Ovary (tissue), 9 donors: Measurements from ENCODE around the gene TBL1XR1. TPM values are rescaled to one million over a fixed set of nuclear protein-coding genes. Genes with fewer than 3 reads are reported as not detected.

Experiments used
- DNase-seq, 5 donors: peaks; one replicate each; pipeline ENCODE4 v3.0.0-alpha.2; 2019 to 2020
- H3K27ac ChIP-seq, 2 donors: fragments of 200-600 bp; one replicate each; pipeline versions ENCODE4 v1.5.1 to v1.8.0; 2019 to 2022
- H3K27me3 ChIP-seq: fragments of 200-600 bp; one replicate; pipeline ENCODE4 v1.8.0; 2022
- H3K36me3 ChIP-seq: fragments of 200-600 bp; sonication (generic); one replicate; pipeline ENCODE4 v1.5.1; 2019
- H3K4me1 ChIP-seq: one replicate; pipeline ENCODE4 v1.8.1; 2013; ENCODE audit warnings: mild to moderate bottlenecking, moderate library complexity; ENCODE audit not compliant: insufficient read depth
- H3K4me3 ChIP-seq: fragments of 200-600 bp; sonication (generic); one replicate; pipeline ENCODE4 v1.5.1; 2017
- H3K9me3 ChIP-seq, 2 donors: fragments of 200-600 bp in 1 of 2; sonication (generic) in 1 of 2; one replicate each; pipeline versions ENCODE4 v1.5.1 to v1.8.1; 2013 to 2019; ENCODE audit warnings: mild to moderate bottlenecking in 1 of 2, moderate library complexity in 1 of 2
- CTCF ChIP-seq, 3 donors: fragments of 450-650 bp in 2 of 3; fragments of 200-600 bp in 1 of 3; IDR thresholded peaks; one replicate each; pipeline versions ENCODE4 v1.5.1 to v1.8.0; 2016 to 2022; ENCODE audit warnings: antibody characterized with exemption in 3 of 3, mild to moderate bottlenecking in 1 of 3
- EP300 ChIP-seq: sonication (generic); formaldehyde crosslinking; IDR thresholded peaks from one replicate; pipeline ENCODE4 v1.6.1; 2017; ENCODE audit warnings: antibody characterized with exemption
- POLR2A ChIP-seq: fragments of 450-650 bp; IDR thresholded peaks from one replicate; pipeline ENCODE4 v1.6.1; 2017; ENCODE audit warnings: antibody characterized with exemption, mild to moderate bottlenecking, moderate library complexity
- WGBS, 3 donors: extraction: QIAGEN DNeasy Blood & Tissue Kit in 1 of 3; methylation state at CpG; one replicate each; pipeline versions ENCODE4 v1.1.5 to v1.1.7; 2013 to 2017; 5-methylcytosine and 5-hydroxymethylcytosine counted together
- intact Hi-C, 4 donors: fragments of 100-400 bp; cut with DNase I; formaldehyde crosslinking; loops; one replicate each; pipeline versions ENCODE4 v1.11.0 to v1.15.1; 2022 to 2023
- polyA plus RNA-seq, 2 donors: library from polyadenylated mRNA; stranded (reverse); fragments of 200-250 nt in 1 of 2; fragments of 350-450 nt in 1 of 2; fragmentation: Illumina TruSeq in 1 of 2; extraction: RNeasy Lipid Tissue Mini Kit (QIAGEN cat#74804) in 1 of 2; gene quantifications; one replicate each; pipeline ENCODE4 v1.2.3, GENCODE V29; 2013 to 2014
- total RNA-seq, 7 donors: library from RNA; depleted of rRNA in 2 of 7; stranded (reverse); fragments of >200 nt in 2 of 7; fragmentation: NEBNext Ultra II Directional in 3 of 7; extraction: Animal tissue kit (Norgen Biotek cat#: 25700) in 3 of 7; gene quantifications; one replicate each; pipeline versions ENCODE4 v1.1.0 to v1.2.4, GENCODE V29; 2016 to 2023
- donor health status: DM: no; HTN: no; CAD: no; lungs with moderate emphysema.
- donor health status: DM: no; HTN: no; CAD: no.
- donor health status: Bipolar disorder and iron deficiency.
- donor health status: DM: yes; HTN: yes; CAD: no.
- donor health status: DM: no; HTN: no; CAD: no.
- donor health status: DM: yes; HTN: yes; CAD: no.

Gene TBL1XR1
- total and polyA plus RNA-seq, 9 donors: 30.0 to 160 (median 114) TPM

DNA sequence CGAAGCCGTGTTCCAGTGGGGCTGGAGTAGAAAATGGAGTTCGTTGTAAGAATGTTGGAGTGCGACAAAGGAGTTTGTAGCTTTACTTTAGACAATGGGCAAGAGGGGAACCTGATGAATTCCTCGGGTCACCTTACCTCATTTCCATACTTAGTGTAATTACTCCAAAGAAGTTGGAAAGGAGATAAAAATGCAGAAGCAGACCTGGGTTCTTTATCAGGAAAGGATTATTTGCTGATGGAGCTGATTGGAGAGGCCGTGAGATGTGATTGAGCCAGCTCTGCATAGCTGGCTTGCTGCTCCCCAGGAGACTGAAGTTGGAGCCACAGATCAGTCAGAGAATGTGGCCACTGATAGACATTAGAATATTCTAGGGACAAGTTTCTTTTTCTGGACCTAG lies 33.4 kb upstream of the TBL1XR1 start:
- no peaks in the 10 kb centered on the region for H3K27me3 ChIP-seq

DNA sequence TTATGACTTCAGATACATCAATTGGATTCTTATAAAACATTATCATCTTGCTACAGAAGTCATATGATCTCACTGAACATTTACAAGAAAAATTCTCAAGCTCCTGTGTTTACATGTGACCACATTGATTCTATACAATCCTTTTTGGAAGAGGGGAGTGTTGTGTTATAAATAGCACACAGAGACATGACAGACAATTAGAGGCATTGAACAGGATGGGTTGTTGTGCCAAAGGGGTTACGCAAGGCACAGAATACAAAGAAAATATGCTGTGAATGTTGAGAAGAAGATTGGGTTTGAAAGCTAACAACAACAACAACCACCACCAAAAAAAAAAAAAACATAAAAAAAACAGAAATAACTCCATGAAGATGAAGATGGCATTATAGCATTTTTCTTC lies 32.5 kb upstream of the TBL1XR1 start:
- Histone ChIP-seq H3K36me3 (no peaks in the 10 kb centered on the region), H3K4me1 (no peaks in the 10 kb centered on the region), H3K4me3 (no peak overlapping the region), H3K27me3 (no peaks in the 10 kb centered on the region), H3K27ac (no peak overlapping the region), H3K9me3 (no peaks in the 10 kb centered on the region)
- no peak for DNase-seq
- intact Hi-C loops: no loop called here
- WGBS, 3 donors: 89 to 100% (median 99%) methylated on average over 1 of the region's 1 CpG
- no peak for TF ChIP-seq CTCF (IDR thresholded peaks at IDR 0.05)
- no peak for TF ChIP-seq POLR2A
- no peak for TF ChIP-seq EP300

More for the DNA sequence above, 33.4 kb upstream of the TBL1XR1 start:
- no peak overlapping the region for H3K27ac ChIP-seq
- no peaks in the 10 kb centered on the region for H3K4me1 ChIP-seq
- DNase-seq: no peak
- no peaks in the 10 kb centered on the region for H3K36me3 ChIP-seq
- TF ChIP-seq CTCF (IDR thresholded peaks at IDR 0.05) (no peak), POLR2A (no peak), EP300 (no peak)
- WGBS, 3 donors: 96 to 97% (median 97%) methylated on average over 6 of the region's 6 CpGs
- intact Hi-C loops: no loop called here
- H3K9me3 ChIP-seq: no peaks in the 10 kb centered on the region
- no peak overlapping the region for H3K4me3 ChIP-seq

DNA sequence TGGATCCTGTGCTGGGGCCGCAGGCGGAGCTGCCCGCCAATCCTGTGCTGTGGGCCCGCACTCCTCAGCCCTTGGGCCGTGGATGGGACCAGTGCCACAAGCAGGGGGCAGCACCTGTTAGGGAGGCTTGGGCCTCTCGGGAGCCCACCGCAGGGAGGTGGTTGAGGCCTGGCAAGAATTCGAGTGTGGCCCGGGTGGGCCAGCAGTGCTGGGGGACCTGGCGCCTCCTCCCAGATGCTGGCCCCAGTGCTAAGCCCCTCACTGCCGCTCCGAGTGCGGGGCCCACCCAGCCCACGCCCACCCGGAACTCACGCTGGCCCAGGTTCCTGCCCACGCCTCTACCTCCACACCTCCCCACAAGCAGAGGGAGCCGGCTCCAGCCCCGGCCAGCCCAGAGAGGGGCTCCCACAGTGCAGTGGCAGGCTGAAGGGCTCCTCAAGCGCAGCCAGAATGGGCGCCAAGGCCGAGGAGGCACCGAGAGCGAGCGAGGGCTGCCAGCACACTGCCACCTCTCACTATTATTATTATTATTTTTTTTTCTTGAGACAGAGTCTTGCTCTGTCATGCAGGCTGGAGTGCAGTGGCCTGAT lies 31.4 kb upstream of the TBL1XR1 start:
- Histone ChIP-seq H3K36me3 (no peaks in the 10 kb centered on the region), H3K4me1 (no peaks in the 10 kb centered on the region), H3K27ac (no peak overlapping the region), H3K27me3 (no peaks in the 10 kb centered on the region), H3K9me3 (no peaks in the 10 kb centered on the region), H3K4me3 (no peak overlapping the region)
- intact Hi-C loops: no loop called here
- no peak for DNase-seq
- WGBS, 3 donors: 94 to 97% (median 96%) methylated on average over 25 of the region's 25 CpGs
- TF ChIP-seq EP300: no peak
- no peak for TF ChIP-seq CTCF (IDR thresholded peaks at IDR 0.05)
- no peak for TF ChIP-seq POLR2A

DNA sequence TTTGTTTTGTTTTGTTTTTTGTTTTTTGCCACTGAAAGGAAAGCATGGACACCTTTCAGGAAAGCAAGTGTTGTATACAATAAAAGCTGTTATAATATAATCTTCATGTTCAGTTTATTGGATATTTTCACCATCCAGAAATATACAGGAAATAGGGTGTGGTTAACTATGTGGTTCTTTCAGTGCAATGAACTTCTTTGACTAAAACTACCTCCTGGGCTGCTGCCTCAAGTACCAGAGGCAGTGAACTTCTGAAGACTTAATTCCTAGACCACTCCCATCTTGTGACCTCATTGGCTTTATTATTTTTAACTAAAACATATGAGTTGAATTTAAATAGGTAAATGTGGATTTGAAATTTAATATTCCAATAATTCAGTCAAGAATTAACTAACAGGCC lies 27.1 kb upstream of the TBL1XR1 start:
- Histone ChIP-seq H3K4me3 (no peak overlapping the region), H3K9me3 (no peaks in the 10 kb centered on the region), H3K27ac (no peak overlapping the region), H3K36me3 (no peaks in the 10 kb centered on the region), H3K4me1 (no peaks in the 10 kb centered on the region), H3K27me3 (no peaks in the 10 kb centered on the region)
- DNase-seq: no peak
- TF ChIP-seq CTCF (IDR thresholded peaks at IDR 0.05) (no peak), POLR2A (no peak), EP300 (no peak)
- intact Hi-C loops: no loop called here
